Fibroblast of villous mesenchyme (primary cell): ENCODE measurements around the gene AFDN. TPM values are rescaled to one million over a fixed set of nuclear protein-coding genes. Genes with fewer than 3 reads are reported as not detected.
A peak's percentile ranks its signal among the peaks of the same experiment; 100 is the strongest.

Experiments
- DNase-seq: peaks from one replicate; pipeline ENCODE4 v3.0.0-alpha.2; 2010; ENCODE audit warnings: low read depth
- H3K4me3 ChIP-seq: 2 replicates; pipeline ENCODE4 v1.5.1; 2011; ENCODE audit warnings: low read depth, mild to moderate bottlenecking, low read length
- CTCF ChIP-seq: IDR thresholded peaks from 2 replicates; pipeline ENCODE4 v1.5.1; 2012; ENCODE audit warnings: low read depth, mild to moderate bottlenecking, low read length; ENCODE audit not compliant: insufficient read depth
- total RNA-seq: library from RNA; depleted of rRNA; stranded (reverse); fragments of >200 nt; gene quantifications from 2 replicates; pipeline ENCODE4 v1.2.3, GENCODE V29; 2012

AFDN gene
- total RNA-seq, 1 donor, result 37.1 TPM

GRCh38 chr6:167934426-167934864 lies 107.7 kb downstream of the AFDN start:
- no peak for DNase-seq
- no peak overlapping the region for H3K4me3 ChIP-seq
- TF ChIP-seq CTCF, result no peak

DNA sequence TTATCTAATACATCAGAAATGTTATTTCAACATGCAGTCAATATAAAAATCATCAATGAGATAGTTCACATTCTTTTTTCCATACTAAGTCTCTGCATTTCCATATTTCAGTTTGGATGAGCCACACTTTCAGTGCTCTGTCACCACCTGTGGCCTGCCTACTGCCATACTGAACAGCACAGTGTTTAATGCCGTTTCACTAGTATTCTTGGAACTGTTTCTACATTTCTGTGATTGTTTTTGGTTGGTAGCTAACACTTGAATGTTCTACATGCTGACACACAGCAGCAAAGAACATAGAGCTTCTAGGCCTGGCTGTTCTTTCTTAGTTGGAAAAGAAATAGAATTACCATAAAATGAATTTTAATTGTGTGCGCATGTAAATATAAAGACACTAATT lies 109.3 kb downstream of the AFDN start:
- no peak for TF ChIP-seq CTCF
- no peak for DNase-seq
- no peak overlapping the region for H3K4me3 ChIP-seq

GRCh38 chr6:167937301-167937700 lies 110.6 kb downstream of the AFDN start:
- no peak for TF ChIP-seq CTCF
- H3K4me3 ChIP-seq, result no peak overlapping the region
- DNase-seq, result no peak

GRCh38 chr6:167937948-167938911 lies 111.5 kb downstream of the AFDN start:
- DNase-seq, result no peak
- H3K4me3 ChIP-seq, result no peak overlapping the region
- TF ChIP-seq CTCF, result no peak

- no peak for TF ChIP-seq CTCF
- H3K4me3 ChIP-seq, result no peak overlapping the region
These were observed 115.1 kb downstream of the AFDN start for GRCh38 chr6:167941822-167942221.

GRCh38 chr6:167944130-167944529 lies 117.4 kb downstream of the AFDN start:
- DNase-seq, result no peak
- no peak for TF ChIP-seq CTCF
- no peak overlapping the region for H3K4me3 ChIP-seq

More at GRCh38 chr6:167941822-167942221, 115.1 kb downstream of the AFDN start:
- peak; percentile 47 for DNase-seq

DNA sequence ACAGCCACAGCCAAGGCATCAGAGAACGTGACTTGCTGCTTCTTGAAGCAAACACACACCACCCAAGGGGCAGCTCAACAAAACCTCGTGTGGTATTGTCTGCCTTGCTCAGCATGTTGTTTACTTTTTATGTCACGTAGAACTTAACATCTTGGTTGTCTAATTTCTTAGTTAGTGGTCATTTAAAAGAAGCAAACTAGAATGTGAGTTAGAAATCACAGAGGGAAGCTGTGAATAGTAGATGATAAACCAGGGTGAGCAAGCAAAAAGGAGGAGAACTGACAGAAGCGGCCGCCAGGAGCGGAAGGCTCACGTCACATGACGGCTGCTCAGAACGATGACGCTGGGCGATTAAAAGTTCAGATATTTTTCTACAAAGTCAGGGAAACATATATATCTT lies 119.3 kb downstream of the AFDN start:
- no peak for TF ChIP-seq CTCF
- no peak for DNase-seq
- H3K4me3 ChIP-seq, result no peak overlapping the region
